ENCODE results near the gene DOK4.

Gene DOK4

DNA sequence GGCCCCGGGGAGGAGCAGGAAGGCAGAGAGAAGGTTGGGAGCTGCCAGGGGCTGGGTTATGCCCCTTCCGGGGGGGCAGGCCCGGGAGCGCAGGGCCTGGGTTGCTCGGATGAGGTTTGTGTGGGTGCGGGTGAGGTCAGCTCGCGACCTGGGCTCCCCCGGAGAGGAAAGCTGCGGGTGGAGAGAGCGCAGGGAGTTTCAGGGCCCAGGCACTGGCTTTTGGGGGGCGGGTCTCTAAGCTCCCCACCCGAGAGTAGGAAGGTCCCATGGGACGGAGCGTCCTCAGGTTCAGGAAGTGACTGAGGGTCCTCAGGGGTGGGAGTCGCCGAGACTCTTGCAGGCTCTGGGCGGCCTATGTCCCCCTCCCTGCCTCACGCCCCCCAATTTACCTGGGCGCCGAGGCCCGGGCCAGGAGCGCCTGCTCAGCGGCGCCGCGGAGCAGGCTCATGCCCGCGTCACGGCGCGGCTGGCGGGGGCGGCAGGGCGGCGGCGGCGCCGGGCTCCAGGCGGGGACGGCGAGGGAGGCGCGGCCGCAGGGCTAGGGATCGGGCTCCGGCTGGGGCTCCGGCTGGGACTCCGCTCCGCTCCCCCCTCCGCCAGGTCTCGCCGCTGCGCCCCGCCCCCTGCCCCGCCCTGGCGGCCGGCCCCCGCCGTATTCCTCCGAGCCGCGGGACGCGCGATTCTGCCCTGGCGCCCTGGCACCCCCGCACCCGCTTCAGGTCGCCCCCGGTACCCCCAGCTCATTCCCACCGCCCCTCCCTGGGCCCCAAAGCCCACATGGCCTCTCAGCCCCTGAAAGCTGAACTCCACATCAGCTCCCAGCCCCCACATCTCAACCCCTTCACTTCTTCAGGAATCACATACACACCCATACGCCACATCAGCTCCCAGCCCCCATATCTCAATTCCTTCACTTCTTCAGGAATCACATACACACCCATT lies at the start of gene DOK4:
Gene DOK4, minus strand, starts transcription at position 578 of the 942 bp plus-strand sequence. CDS start 6,986 bp downstream, outside the sequence.
- peak; percentile 60 to 82 for DNase-seq (ENCODE audit: low read depth in 2 of 2)

DNA sequence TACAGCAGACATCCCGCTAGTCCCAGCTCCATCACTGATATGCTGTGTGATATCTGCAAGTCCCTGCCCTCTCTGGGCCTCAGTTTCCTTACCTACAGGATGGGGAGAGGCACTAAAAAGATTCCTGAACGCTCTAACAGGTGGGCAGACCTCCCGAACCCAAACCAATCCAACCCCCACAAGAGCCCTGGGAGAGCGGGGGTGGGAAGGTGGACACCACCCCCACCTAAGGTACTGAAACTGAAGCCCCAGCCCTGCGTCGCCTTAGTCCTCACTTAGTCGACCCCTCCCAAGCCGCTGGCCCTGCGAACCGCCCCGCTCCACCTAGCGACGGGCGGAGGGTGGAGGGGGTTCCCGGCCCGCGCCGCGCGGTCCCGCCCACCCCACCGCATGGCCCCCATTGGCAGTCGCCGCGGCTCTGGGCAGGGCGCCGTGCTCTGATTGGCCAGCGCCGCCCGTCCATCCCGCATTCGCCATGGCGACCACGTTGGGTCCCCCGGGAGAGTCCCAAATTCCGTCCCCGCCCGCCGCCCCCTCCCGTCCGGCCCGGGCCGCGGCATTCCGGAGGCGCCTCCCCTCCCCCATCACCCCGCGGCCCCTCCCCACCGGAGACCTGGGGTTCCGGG lies 49.5 kb upstream of the DOK4 start:
- DNase-seq (ENCODE audit: low read depth in 2 of 2) = peak; percentile 90 to 91

- no peak for DNase-seq (ENCODE audit: low read depth in 2 of 2)
Observed at GRCh38 chr16:57534881-57535658, 48.8 kb upstream of the DOK4 start.

- DNase-seq (ENCODE audit: low read depth in 2 of 2) = no peak
Observed at GRCh38 chr16:57534337-57534880, 48.1 kb upstream of the DOK4 start.

GRCh38 chr16:57533431-57534336 lies 47.4 kb upstream of the DOK4 start:
- no peak for DNase-seq (ENCODE audit: low read depth in 2 of 2)

GRCh38 chr16:57532266-57532625 lies 46.0 kb upstream of the DOK4 start:
- no peak for DNase-seq (ENCODE audit: low read depth in 2 of 2)

- no peak for DNase-seq (ENCODE audit: low read depth in 2 of 2)
Observed at GRCh38 chr16:57531635-57532265, 45.5 kb upstream of the DOK4 start.

GRCh38 chr16:57531253-57531575 lies 44.9 kb upstream of the DOK4 start:
- DNase-seq (ENCODE audit: low read depth in 2 of 2) = no peak

GRCh38 chr16:57530522-57531252 lies 44.4 kb upstream of the DOK4 start:
- DNase-seq (ENCODE audit: low read depth in 2 of 2) = no peak

DNA sequence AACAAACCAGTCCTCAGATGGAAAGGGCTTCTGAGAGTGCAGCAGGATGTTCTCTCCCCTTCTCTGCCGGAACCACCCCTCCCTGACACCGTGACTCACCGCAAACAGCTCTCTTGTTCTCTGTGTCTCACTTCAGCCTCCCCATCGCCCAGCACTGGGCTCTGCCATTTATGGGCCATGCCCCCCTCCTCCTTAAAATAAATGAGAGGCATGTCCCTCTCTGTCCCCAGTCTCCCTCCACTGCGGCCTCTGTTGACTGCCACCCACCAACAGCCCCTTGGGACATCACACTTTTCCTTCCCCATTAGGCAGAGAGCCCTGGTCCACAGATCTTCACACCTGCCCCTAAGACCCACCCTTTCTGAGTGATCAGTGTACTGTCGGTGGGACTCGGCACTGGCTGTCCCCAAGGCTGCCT lies 43.8 kb upstream of the DOK4 start:
- DNase-seq (ENCODE audit: low read depth in 2 of 2) = peak; percentile 40 to 50

DNA sequence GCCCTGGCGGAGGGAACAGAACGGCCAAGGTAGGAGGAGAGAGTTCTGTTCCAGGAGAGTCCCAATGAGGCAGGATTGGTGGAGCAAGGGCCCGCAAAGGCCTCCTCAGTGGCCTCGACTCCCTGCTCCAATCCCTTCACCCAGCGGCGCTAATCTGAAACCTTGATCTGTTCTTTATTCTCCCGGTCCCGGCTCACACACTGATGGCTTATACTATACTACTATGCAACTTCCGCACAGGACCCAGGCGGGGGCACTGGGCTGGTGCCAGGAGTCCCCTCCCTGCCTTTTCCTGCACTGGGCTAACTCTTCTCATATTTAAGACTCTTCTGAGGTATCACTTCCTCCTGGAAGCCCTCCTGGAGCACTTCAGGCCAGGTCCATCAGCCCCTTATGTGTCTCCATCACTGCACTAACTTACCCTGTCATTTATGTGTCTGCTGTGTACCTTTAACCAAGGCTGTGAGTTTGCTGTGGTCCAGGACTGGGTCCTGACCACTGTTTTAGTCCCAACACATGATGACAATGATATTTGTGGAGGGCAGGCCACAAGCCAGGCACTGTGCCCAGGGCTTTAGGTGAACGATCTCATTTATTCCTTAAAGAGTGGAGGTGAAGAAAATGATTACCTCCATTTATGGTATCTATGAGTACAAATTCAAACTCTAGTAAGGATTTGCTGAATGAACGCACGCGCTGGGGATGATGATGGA lies 43.3 kb upstream of the DOK4 start:
- DNase-seq (ENCODE audit: low read depth in 2 of 2) = no peak

GRCh38 chr16:57528499-57529390 lies 42.5 kb upstream of the DOK4 start:
- no peak for DNase-seq (ENCODE audit: low read depth in 2 of 2)

DNA sequence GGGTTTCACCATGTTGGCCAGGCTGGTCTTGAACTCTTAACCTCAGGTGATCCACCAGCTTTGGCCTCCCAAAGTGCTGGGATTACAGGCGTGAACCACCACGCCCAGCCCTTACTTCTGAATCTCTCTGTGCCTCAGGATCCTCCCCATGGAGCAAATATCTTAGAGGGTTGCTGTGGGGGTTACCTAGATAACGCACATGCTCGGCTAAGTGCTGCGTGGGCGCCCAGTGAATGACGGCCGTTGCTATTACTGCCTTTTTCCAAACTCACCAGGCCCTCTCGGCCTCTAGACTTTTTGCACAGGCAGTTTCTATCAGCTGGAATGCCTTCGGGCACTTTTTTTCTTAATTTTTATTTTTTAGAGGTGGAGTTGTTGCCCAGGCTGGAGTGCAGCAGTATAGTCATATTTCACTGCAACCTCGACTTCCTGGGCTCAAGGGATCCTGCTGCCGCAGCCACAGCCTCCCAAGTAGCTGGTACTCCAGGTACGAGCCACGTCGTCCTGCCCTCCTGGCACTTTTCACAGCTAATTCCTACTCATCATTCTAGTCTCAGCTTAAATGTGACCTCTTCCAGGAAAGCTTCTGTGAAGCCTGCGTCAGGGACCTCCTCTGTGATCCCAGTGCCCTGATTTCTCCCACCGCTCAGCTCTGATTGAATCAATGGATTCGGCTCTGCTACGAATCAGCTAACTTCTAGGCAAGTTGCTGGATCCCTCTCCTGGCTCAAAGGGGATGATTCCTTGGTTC lies 41.5 kb upstream of the DOK4 start:
- no peak for DNase-seq (ENCODE audit: low read depth in 2 of 2)

DNA sequence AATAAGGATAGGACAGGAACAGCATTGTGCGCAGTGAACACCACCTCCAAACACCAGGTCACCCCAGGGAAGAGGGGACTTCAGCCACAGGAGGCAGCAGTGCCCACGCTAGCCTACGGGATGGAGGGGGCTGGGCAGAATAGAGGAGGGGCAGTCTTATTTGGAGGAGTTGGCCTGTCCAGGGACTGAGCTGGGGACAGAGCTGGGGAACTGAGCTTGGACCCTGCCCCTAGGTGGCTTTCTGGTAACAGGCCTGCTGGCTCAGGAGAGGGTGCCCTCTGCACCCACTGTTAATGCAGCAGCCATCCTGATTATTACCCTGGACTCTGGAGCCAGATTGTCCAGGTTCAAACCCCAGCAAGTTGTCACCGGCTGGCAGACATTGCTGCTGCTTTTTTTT lies 40.7 kb upstream of the DOK4 start:
- no peak for DNase-seq (ENCODE audit: low read depth in 2 of 2)

DNA sequence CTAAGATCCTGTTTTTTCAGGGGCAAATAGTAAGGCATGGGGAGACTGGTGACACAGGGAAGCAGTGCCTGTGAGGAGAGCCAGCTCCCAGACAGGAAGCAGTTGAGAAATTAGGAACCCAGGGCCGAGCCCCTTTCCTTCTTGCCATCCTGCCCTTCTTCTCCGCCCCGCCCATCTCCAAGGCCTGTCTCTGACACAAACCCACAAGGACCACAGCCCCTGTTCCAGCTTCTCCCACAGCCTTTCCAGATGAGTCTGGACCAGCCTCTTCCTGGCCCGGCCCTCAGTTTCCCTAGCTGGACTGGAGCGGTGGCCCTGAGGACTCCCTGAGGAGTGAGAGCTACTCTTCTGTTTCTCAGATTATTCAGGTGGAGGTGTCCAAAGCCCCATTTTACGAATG lies 40.2 kb upstream of the DOK4 start:
- DNase-seq (ENCODE audit: low read depth in 2 of 2) = no peak

DNA sequence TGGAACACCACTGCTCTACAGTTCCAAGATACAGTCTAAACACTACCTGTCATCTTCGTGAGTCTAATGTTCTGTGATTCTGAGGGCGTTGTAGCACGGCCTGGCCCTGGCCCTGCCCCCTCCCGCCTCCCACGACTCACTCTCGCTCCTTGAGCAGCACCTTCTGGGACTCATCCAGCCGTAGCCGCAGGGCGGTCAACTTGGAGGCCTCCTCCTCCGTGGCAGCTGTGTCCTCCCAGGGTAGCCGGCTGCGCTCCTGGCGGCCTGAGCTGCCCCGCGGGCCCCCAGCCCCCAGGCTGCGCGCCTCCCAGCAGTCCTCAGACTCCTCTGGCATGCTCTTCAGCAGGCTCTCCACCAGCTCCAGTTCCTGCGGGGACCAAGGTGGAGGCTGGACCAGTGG lies 39.5 kb upstream of the DOK4 start:
- DNase-seq (ENCODE audit: low read depth in 2 of 2) = no peak

DNA sequence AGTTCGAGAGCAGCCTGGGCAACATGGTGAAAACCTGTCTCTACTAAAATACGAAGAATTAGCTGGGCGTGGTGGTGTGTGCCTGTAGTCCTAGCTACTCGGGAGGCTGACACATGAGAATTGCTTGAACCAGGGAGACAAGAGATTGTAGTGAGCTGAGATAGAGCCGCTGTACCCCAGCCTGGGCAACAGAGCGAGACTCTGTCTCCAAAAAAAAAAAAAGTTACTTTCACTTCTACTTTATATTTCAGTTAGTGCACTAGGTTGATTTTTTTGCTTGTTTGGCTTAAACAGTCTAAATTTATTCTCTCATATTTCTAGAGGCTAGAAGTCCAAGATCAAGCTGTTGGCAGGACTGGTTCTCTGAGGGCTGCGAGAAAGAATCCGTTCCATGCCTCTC lies 36.7 kb upstream of the DOK4 start:
- no peak for DNase-seq (ENCODE audit: low read depth in 2 of 2)
